HCT116 (cell line): ENCODE data around the gene MRPL21.

ENCODE experiments used
- CTCF ChIP-seq, 3 experiments: fragments of 200-600 bp in 1 of 3; sonication (generic) in 1 of 3; IDR thresholded peaks in 2 of 3; conservative IDR thresholded peaks in 1 of 3; 2 replicates each; pipeline ENCODE4 v1.5.1; 2012 to 2017; ENCODE audit warnings: low read depth in 2 of 3, low read length in 2 of 3, antibody characterized with exemption in 1 of 3, borderline replicate concordance in 1 of 3, control low read depth in 1 of 3, mild to moderate bottlenecking in 1 of 3, mixed read lengths in 1 of 3, mixed run types in 1 of 3, moderate library complexity in 1 of 3; ENCODE audit not compliant: insufficient read depth in 1 of 3
- EZH2 ChIP-seq: fragments of 200-600 bp; sonication (generic); IDR thresholded peaks from 2 replicates; pipeline ENCODE4 v1.6.1; 2017; ENCODE audit warnings: antibody characterized with exemption, mixed run types

GRCh38 chr11:68932358-68932757 is 28.7 kb upstream of the MRPL21 start:
- no peak for TF ChIP-seq EZH2
- TF ChIP-seq CTCF (IDR thresholded peaks at IDR 0.05 in 2 of 3, conservative IDR thresholded peaks at IDR 0.05 in 1 of 3; ENCODE audit: borderline replicate concordance in 1 of 3, insufficient read depth in 1 of 3, low read depth in 2 of 3, low read length in 2 of 3) = no peak
